Keratinocyte (primary cell): ENCODE results near the gene PLAGL1. TPM values are rescaled to one million over a fixed set of nuclear protein-coding genes. Genes with fewer than 3 reads are reported as not detected.

Experiments
- DNase-seq: peaks from one replicate; pipeline ENCODE4 v3.0.0-alpha.2; 2011; ENCODE audit warnings: low read depth, missing footprints, low spot score
- FAIRE-seq: peaks from 2 replicates; lab custom pipeline; 2011; peaks lifted over from hg19 to GRCh38; lab: Jason Lieb, UNC
- H2AFZ ChIP-seq: 2 replicates; pipeline ENCODE4 v1.6.0; 2012; ENCODE audit warnings: low read length, control low read depth, inconsistent platforms; ENCODE audit not compliant: control insufficient read depth
- H3K27ac ChIP-seq: 2 replicates; pipeline ENCODE4 v1.5.1; 2011; ENCODE audit warnings: low read length; ENCODE audit not compliant: control insufficient read depth, insufficient read depth
- H3K27me3 ChIP-seq: 3 replicates; pipeline ENCODE4 v1.6.0; 2011; ENCODE audit warnings: low read length; ENCODE audit not compliant: control insufficient read depth, insufficient read depth; ENCODE audit errors: extremely low read depth
- H3K36me3 ChIP-seq, 2 experiments: 2 replicates in 1 of 2; 3 replicates in 1 of 2; pipeline ENCODE4 v1.5.1; 2011; ENCODE audit warnings: low read length in 2 of 2, mild to moderate bottlenecking in 1 of 2; ENCODE audit not compliant: control insufficient read depth in 2 of 2, insufficient read depth in 2 of 2; ENCODE audit errors: extremely low read depth in 1 of 2
- H3K4me1 ChIP-seq: 3 replicates; pipeline ENCODE4 v1.5.1; 2011; ENCODE audit warnings: low read length; ENCODE audit not compliant: control insufficient read depth, insufficient read depth; ENCODE audit errors: extremely low read depth
- H3K4me2 ChIP-seq: 3 replicates; pipeline ENCODE4 v1.6.0; 2011; ENCODE audit warnings: low read depth, low read length; ENCODE audit not compliant: control insufficient read depth, insufficient read depth; ENCODE audit errors: extremely low read depth
- H3K4me3 ChIP-seq, 3 experiments: fragments of 200-600 bp in 1 of 3; sonication (generic) in 1 of 3; 2 replicates in 2 of 3; 3 replicates in 1 of 3; pipeline ENCODE4 v1.5.1; 2011 to 2016; ENCODE audit warnings: low read length in 3 of 3, mild to moderate bottlenecking in 3 of 3, control low read depth in 2 of 3, inconsistent platforms in 1 of 3, low read depth in 1 of 3, mixed read lengths in 1 of 3, mixed run types in 1 of 3, moderate library complexity in 1 of 3; ENCODE audit not compliant: control insufficient read depth in 2 of 3, insufficient read depth in 2 of 3; ENCODE audit errors: extremely low read depth in 1 of 3
- H3K79me2 ChIP-seq: 2 replicates; pipeline ENCODE4 v1.6.0; 2012; ENCODE audit warnings: low read length; ENCODE audit not compliant: control insufficient read depth, insufficient read depth
- H3K9ac ChIP-seq: 3 replicates; pipeline ENCODE4 v1.6.0; 2011; ENCODE audit warnings: low read length; ENCODE audit not compliant: control insufficient read depth, insufficient read depth; ENCODE audit errors: extremely low read depth
- H3K9me1 ChIP-seq: 3 replicates; pipeline ENCODE4 v1.6.0; 2011; ENCODE audit warnings: low read length; ENCODE audit not compliant: control insufficient read depth, insufficient read depth; ENCODE audit errors: extremely low read depth
- H3K9me3 ChIP-seq: 2 replicates; pipeline ENCODE4 v1.5.1; 2012; ENCODE audit warnings: low read depth, low read length; ENCODE audit not compliant: control insufficient read depth
- H4K20me1 ChIP-seq: 3 replicates; pipeline ENCODE4 v1.6.0; 2011; ENCODE audit warnings: low read length; ENCODE audit not compliant: control insufficient read depth, insufficient read depth; ENCODE audit errors: extremely low read depth
- CTCF ChIP-seq, 3 experiments: IDR thresholded peaks in 1 of 3; conservative IDR thresholded peaks in 1 of 3; optimal IDR thresholded peaks in 1 of 3; 2 replicates in 2 of 3; 3 replicates in 1 of 3; pipeline versions ENCODE3 to v1.5.1; 2011; ENCODE audit warnings: low read length in 3 of 3, mild to moderate bottlenecking in 3 of 3, moderate library complexity in 2 of 3, control low read depth in 1 of 3, inconsistent platforms in 1 of 3; ENCODE audit not compliant: insufficient read depth in 2 of 3; ENCODE audit errors: extremely low read depth in 1 of 3
- EZH2 ChIP-seq: IDR thresholded peaks from one replicate; pipeline ENCODE4 v1.6.1; 2012; ENCODE audit warnings: inconsistent platforms, mild to moderate bottlenecking, low read length, moderate library complexity
- dilution Hi-C: fragments of 300-500 bp; cut with MboI; formaldehyde crosslinking; loops from one replicate; pipeline ENCODE4 v1.7.0; 2020; ENCODE audit warnings: low sequenced_read_pairs; ENCODE audit not compliant: extremely low pct_ligation_motif_present
- polyA plus RNA-seq, 5 experiments: library from polyadenylated mRNA; depleted of rRNA in 3 of 5; stranded (reverse) in 3 of 5; stranded (forward) in 1 of 5; unstranded in 1 of 5; fragments of >200 nt; gene quantifications; 1 replicate in 1 of 5; 2 replicates in 3 of 5; 3 replicates in 1 of 5; pipeline versions ENCODE4 v1.2.1 to v1.2.3, GENCODE V29; 2011 to 2012; ENCODE audit warnings: missing spikeins in 2 of 5, low read depth in 1 of 5, low replicate concordance in 1 of 5
- small RNA-seq, 3 experiments: library from RNA; depleted of rRNA; stranded (forward); fragments of <200 nt; gene quantifications; one replicate each; pipeline ENCODE3, GENCODE V24; 2012; ENCODE audit warnings: low read depth in 3 of 3, low replicate concordance in 1 of 3; ENCODE audit not compliant: insufficient read length in 3 of 3

Gene PLAGL1
- polyA plus RNA-seq, 1 donor (not counting 4 experiments of a cell fraction or from before 2014, with no cell fraction given) = 8.9 TPM

DNA sequence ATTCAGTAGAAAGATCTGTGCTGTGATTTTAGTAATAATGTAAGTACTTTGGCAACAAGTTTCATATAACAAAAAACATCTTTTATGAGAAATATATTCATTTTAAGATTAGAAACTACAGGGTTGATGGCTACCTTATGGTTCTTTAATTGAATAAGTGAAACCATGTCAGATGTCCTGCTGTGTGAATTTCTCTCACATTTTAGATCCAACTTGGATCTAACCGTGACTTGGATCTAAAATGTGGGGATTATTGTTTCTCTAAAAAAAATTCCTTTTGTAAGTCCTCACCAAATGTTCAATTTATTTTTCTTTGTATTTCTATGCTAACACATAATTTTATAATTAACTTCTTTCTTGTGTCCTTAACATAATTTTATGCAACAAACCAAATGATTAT lies 113.4 kb downstream of the PLAGL1 start:
- Histone ChIP-seq H3K27ac (no peak overlapping the region), H3K27me3 (no peaks in the 10 kb centered on the region), H3K79me2 (no peaks in the 10 kb centered on the region), H3K4me3 (no peak overlapping the region), H3K9me1 (no peaks in the 10 kb centered on the region), H3K9me3 (no peaks in the 10 kb centered on the region), H3K9ac (no peak overlapping the region), H3K4me2 (no peak overlapping the region), H2AFZ (no peak overlapping the region), H4K20me1 (no peaks in the 10 kb centered on the region), H3K36me3 (no peaks in the 10 kb centered on the region), H3K4me1 (no peaks in the 10 kb centered on the region)
- TF ChIP-seq CTCF (optimal IDR thresholded peaks at IDR 0.05 in 1 of 3, IDR thresholded peaks at IDR 0.05 in 1 of 3, conservative IDR thresholded peaks at IDR 0.05 in 1 of 3; ENCODE audit: extremely low read depth in 1 of 3, insufficient read depth in 2 of 3, low read length in 3 of 3) (no peak), EZH2 (no peak)
- no peak for DNase-seq
- FAIRE-seq = no peak
- dilution Hi-C loops = no loop called here

Small RNAs within 50 kb of the gene (small RNA-seq; reads per million reads assigned to genes)
- 0 reads per million in 3 experiments for gene RF02143

Other genes starting within 250 kb of the PLAGL1 start
- gene LTV1, start 164.9 kb downstream of the PLAGL1 start, polyA plus RNA-seq = 14.9 to 35.2 TPM (median 25.5 TPM) in 3 replicates
- not detected in 3 replicates for gene ZC2HC1B, start 143.8 kb downstream of the PLAGL1 start, polyA plus RNA-seq
- gene SF3B5, start 87.3 kb upstream of the PLAGL1 start, polyA plus RNA-seq = 199 to 345 TPM (median 226 TPM) in 3 replicates
- 0.19 to 0.28 TPM (median 0.26 TPM) in 3 replicates for gene STX11, start 142.3 kb upstream of the PLAGL1 start, polyA plus RNA-seq